Lower leg skin (tissue), 4 donors: ENCODE data around the gene EPB42. TPM values are rescaled to one million over a fixed set of nuclear protein-coding genes. Genes with fewer than 3 reads are reported as not detected.

Source experiments
- DNase-seq, 2 donors: peaks; one replicate each; pipeline ENCODE4 v3.0.0-alpha.2; 2019; ENCODE audit warnings: low spot score in 2 of 2
- H3K4me3 ChIP-seq: fragments of 200-600 bp; sonication (generic); 2 replicates; pipeline ENCODE4 v1.5.1; 2017; ENCODE audit warnings: mild to moderate bottlenecking, low read depth; ENCODE audit not compliant: poor library complexity, severe bottlenecking
- CTCF ChIP-seq, 3 donors: fragments of 450-650 bp; IDR thresholded peaks; one replicate each; pipeline ENCODE4 v1.5.1; 2016; ENCODE audit warnings: antibody characterized with exemption in 3 of 3, mild to moderate bottlenecking in 3 of 3, moderate library complexity in 2 of 3
- POLR2A ChIP-seq, 2 donors: fragments of 450-650 bp; IDR thresholded peaks; one replicate each; pipeline ENCODE4 v1.6.1; 2016 to 2017; ENCODE audit warnings: antibody characterized with exemption in 2 of 2, mild to moderate bottlenecking in 1 of 2, moderate library complexity in 1 of 2
- WGBS, 2 donors: methylation state at CpG; one replicate each; pipeline ENCODE4 v1.1.5; 2018; 5-methylcytosine and 5-hydroxymethylcytosine counted together
- intact Hi-C: fragments of 100-400 bp; cut with DNase I; formaldehyde crosslinking; loops from one replicate; pipeline ENCODE4 v1.15.0; 2023; ENCODE audit warnings: low total_unique reads
- total RNA-seq, 4 donors: library from RNA; depleted of rRNA; stranded (reverse); fragments of >200 nt; gene quantifications; one replicate each; pipeline ENCODE4 v1.1.0, GENCODE V29; 2016

The EPB42 gene
- total RNA-seq, 4 donors from 2014 or later, result 0.20 TPM; not detected in 3

DNA sequence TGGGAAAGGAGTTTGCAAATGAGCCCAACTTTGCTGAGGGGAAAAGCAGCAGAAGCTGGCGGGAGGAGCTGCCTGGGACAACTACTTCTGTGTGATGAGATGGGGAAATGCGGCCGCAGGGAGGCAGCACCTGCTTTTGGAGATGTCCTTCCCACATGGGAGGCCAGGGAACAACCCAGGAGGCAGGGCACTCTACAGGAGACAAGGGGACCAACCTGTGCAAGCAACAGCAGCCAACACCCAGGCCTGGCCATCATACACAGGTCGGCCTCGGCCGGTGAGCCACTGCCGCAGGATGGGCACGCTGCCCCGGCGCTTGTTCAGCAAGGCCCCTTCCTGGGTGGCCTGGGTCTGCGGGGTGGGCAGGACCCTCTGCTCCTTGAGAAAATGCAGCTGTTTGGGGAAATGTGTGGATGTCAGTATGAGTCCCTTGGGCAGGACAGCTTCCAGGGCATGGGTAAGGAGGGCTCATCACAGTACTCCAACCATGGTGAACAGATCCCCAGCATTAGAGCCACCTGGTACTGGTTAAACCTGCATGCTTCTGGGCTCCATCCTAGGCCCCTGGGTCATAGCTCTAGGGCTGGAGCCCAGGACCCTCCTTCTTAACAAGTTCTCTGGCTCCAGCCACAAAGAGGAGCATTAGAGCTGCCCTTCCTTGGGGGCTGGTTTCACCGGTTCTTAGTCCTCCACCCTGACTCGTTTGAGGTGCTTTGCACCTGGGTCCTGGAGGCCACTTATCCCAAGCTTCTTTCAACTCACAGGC lies 11.6 kb downstream of the EPB42 start:
- H3K4me3 ChIP-seq, result no peak overlapping the region
- 69 to 74% methylated on average over 13 of the region's 13 CpGs for WGBS, 2 donors
- peak in 1 of 2 donors; percentile 78 for DNase-seq
- intact Hi-C loops, result no loop called here
- TF ChIP-seq CTCF (IDR thresholded peaks at IDR 0.05), result no peak
- TF ChIP-seq POLR2A (IDR thresholded peaks at IDR 0.05), result no peak

DNA sequence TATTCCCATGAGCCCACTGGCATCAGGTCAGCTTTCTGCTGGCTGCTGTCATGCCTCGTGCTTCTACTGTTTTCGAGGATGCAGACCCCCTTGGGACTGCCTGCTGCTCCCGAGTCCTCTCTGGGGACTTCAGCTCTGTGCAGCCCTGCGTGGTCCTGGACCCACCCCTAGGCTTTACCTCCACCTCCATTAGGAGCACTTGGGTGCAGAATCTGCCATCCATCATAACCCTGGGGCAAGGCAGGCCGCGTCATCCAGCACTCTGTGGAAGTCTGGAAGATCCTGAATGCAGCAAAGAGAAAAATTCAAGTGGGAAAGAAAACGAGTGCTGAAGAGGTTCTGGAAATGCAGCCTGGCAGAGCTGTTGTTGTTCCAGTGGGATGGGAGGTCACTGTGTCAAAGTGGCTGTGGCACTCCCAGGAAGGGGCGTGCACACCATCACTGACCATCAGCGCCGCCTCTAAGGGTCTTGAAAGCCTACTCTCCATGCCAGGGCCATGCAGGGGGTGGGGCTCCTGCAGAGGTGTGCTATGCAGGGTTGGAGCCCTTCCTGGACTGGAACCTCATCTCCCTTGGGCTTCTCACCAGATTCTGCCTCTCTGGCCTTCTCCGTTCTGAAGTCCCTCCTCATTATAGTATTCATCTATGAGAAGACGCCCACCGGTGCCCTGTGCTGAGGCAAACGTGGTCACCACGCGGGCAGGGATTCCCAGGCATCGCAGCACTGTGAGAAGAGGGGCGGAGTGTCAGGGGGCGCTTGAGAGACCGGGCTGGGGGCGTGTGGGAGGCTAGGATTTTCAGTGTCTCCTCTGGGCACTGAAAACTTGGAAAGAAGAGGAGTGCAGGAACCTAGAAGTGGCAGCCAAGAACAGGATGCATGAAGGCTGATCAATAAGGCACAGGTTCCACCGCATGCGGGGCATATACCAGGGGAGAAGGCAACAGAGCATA lies 12.5 kb downstream of the EPB42 start:
- TF ChIP-seq POLR2A (IDR thresholded peaks at IDR 0.05), result no peak
- no peak for TF ChIP-seq CTCF (IDR thresholded peaks at IDR 0.05)
- 70 to 76% methylated on average over 23 of the region's 23 CpGs for WGBS, 2 donors
- no peak overlapping the region for H3K4me3 ChIP-seq
- intact Hi-C loops, result no loop called here
- DNase-seq, result peak in 1 of 2 donors; percentile 72

GRCh38 chr15:43207024-43207423 lies 13.8 kb downstream of the EPB42 start:
- peak in 1 of 2 donors; percentile 57 for DNase-seq
- intact Hi-C loops, result no loop called here
- WGBS, 2 donors, result 92 to 93% methylated on average over 9 of the region's 9 CpGs
- TF ChIP-seq CTCF (IDR thresholded peaks at IDR 0.05) (no peak), POLR2A (IDR thresholded peaks at IDR 0.05) (no peak)
- H3K4me3 ChIP-seq, result no peak overlapping the region

- DNase-seq, result peak in 1 of 2 donors; percentile 48
- no peak for TF ChIP-seq POLR2A (IDR thresholded peaks at IDR 0.05)
- TF ChIP-seq CTCF (IDR thresholded peaks at IDR 0.05), result no peak
- intact Hi-C loops, result no loop called here
- WGBS, 2 donors, result 87 to 90% methylated on average over 4 to 5 of the region's 5 CpGs
- H3K4me3 ChIP-seq, result no peak overlapping the region
Measured at GRCh38 chr15:43206054-43206453, 14.8 kb downstream of the EPB42 start.

- intact Hi-C loops, result no loop called here
- H3K4me3 ChIP-seq, result no peak overlapping the region
- TF ChIP-seq CTCF (IDR thresholded peaks at IDR 0.05), result peak in 1 of 3 donors; percentile 26
- TF ChIP-seq POLR2A (IDR thresholded peaks at IDR 0.05), result no peak
- peak in 1 of 2 donors; percentile 68 for DNase-seq
- WGBS, 2 donors, result 31 to 36% methylated on average over 8 of the region's 8 CpGs
Measured at GRCh38 chr15:43204016-43204901, 16.6 kb downstream of the EPB42 start.
